Measurements from ENCODE around the gene DLD.
"Not testable (repeated sequence)": the region's sequence is repeated elsewhere in the genome, so short reads cannot be mapped to it uniquely, and the experiment has no call there.

DLD gene

GRCh38 chr7:107946451-107946850 lies 55.5 kb downstream of the DLD start:
- DNase-seq: no peak

GRCh38 chr7:107946881-107947280 lies 55.9 kb downstream of the DLD start:
- DNase-seq: no peak

GRCh38 chr7:107948645-107949442 lies 57.9 kb downstream of the DLD start:
- no peak for DNase-seq

GRCh38 chr7:107949443-107949935 lies 58.5 kb downstream of the DLD start:
- no peak for DNase-seq

GRCh38 chr7:107951172-107951787 lies 60.3 kb downstream of the DLD start:
- no peak for DNase-seq

GRCh38 chr7:107951896-107952295 lies 60.9 kb downstream of the DLD start:
- no peak for DNase-seq

GRCh38 chr7:107953265-107953923 lies 62.4 kb downstream of the DLD start:
- no peak for DNase-seq

GRCh38 chr7:107953924-107954303 lies 62.9 kb downstream of the DLD start:
- DNase-seq: no peak

- no peak for DNase-seq
Observed at GRCh38 chr7:107955394-107955793, 64.4 kb downstream of the DLD start.

- not testable (repeated sequence) for DNase-seq
Observed at GRCh38 chr7:107956950-107957349, 66.0 kb downstream of the DLD start.

GRCh38 chr7:107957436-107957835 lies 66.5 kb downstream of the DLD start:
- DNase-seq: no peak

- no peak for DNase-seq
Observed at GRCh38 chr7:107958764-107959526, 68.0 kb downstream of the DLD start.

GRCh38 chr7:107959527-107959898 lies 68.5 kb downstream of the DLD start:
- DNase-seq: no peak

- DNase-seq: no peak
Observed at GRCh38 chr7:107960272-107960671, 69.3 kb downstream of the DLD start.

- no peak for DNase-seq
Observed at GRCh38 chr7:107961405-107961804, 70.4 kb downstream of the DLD start.

GRCh38 chr7:107962817-107963216 lies 71.8 kb downstream of the DLD start:
- no peak for DNase-seq

GRCh38 chr7:107964510-107964909 lies 73.5 kb downstream of the DLD start:
- DNase-seq: no peak

- DNase-seq: no peak
Observed at GRCh38 chr7:107966711-107967110, 75.7 kb downstream of the DLD start.

- no peak for DNase-seq
Observed at GRCh38 chr7:107967420-107967819, 76.4 kb downstream of the DLD start.

GRCh38 chr7:107968449-107968848 lies 77.5 kb downstream of the DLD start:
- no peak for DNase-seq

- no peak for DNase-seq
Observed at GRCh38 chr7:107969856-107970255, 78.9 kb downstream of the DLD start.

Measured in NCI-H1048 (cell line).